A673 (cell line): ENCODE measurements around the gene NPLOC4. TPM values are rescaled to one million over a fixed set of nuclear protein-coding genes. Genes with fewer than 3 reads are reported as not detected.

ENCODE experiments used
- BruUV-seq: library from RNA; stranded (reverse); fragments of 400-500 nt; replicated peaks from 2 replicates; lab custom pipeline; 2021; lab: Mats Ljungman, UMichigan
- CTCF ChIA-PET: fragments of 300-600 bp; sonication (Branson Sonifier 250); formaldehyde crosslinking; loops from one replicate; lab custom pipeline; 2022; ENCODE audit warnings: antibody characterized with exemption; lab: Charles Lee
- POLR2A ChIA-PET: fragments of 300-600 bp; sonication (Branson Sonifier 250); formaldehyde crosslinking; loops from one replicate; lab custom pipeline; 2022; ENCODE audit warnings: antibody characterized with exemption; ENCODE audit not compliant: low non-redundant PET; lab: Charles Lee
- DNase-seq: peaks from one replicate; pipeline ENCODE4 v3.0.0-alpha.2; 2015; ENCODE audit warnings: low spot score
- H3K27ac ChIP-seq: fragments of 200-600 bp; sonication (generic); 2 replicates; pipeline ENCODE4 v1.5.1; 2016; ENCODE audit warnings: mixed run types, low read depth, mild to moderate bottlenecking, mixed read lengths, antibody characterized with exemption, low read length; ENCODE audit not compliant: poor library complexity, severe bottlenecking
- H3K27me3 ChIP-seq: fragments of 200-600 bp; sonication (generic); replicated peaks from 2 replicates; pipeline ENCODE4 v1.6.1; 2017; ENCODE audit warnings: mixed run types, low read depth, mild to moderate bottlenecking, mixed read lengths, antibody characterized with exemption, low read length; ENCODE audit not compliant: insufficient read depth, poor library complexity
- H3K36me3 ChIP-seq: fragments of 200-600 bp; sonication (generic); 2 replicates; pipeline ENCODE4 v1.6.1; 2016; ENCODE audit warnings: mixed run types, mild to moderate bottlenecking, mixed read lengths, antibody characterized with exemption, low read length; ENCODE audit not compliant: insufficient read depth, poor library complexity, severe bottlenecking
- H3K4me1 ChIP-seq: fragments of 200-600 bp; sonication (generic); 2 replicates; pipeline ENCODE4 v1.6.1; 2017; ENCODE audit warnings: mixed run types, mild to moderate bottlenecking, mixed read lengths, antibody characterized with exemption, low read length; ENCODE audit not compliant: insufficient read depth, poor library complexity, severe bottlenecking
- H3K4me3 ChIP-seq: fragments of 200-600 bp; sonication (generic); 2 replicates; pipeline ENCODE4 v1.5.1; 2016; ENCODE audit warnings: low read depth, mixed run types, mild to moderate bottlenecking, mixed read lengths, low read length; ENCODE audit not compliant: poor library complexity, severe bottlenecking
- H3K9me3 ChIP-seq: fragments of 200-600 bp; sonication (generic); 2 replicates; pipeline ENCODE4 v1.6.1; 2016; ENCODE audit warnings: mixed run types, low read depth, mild to moderate bottlenecking, mixed read lengths, antibody characterized with exemption, low read length; ENCODE audit not compliant: poor library complexity, severe bottlenecking
- EZH2 ChIP-seq: fragments of 200-600 bp; sonication (generic); IDR thresholded peaks from 2 replicates; pipeline ENCODE4 v1.6.1; 2017; ENCODE audit warnings: borderline replicate concordance, low read depth, mild to moderate bottlenecking, mixed read lengths, antibody characterized with exemption, low read length; ENCODE audit not compliant: poor library complexity, severe bottlenecking
- intact Hi-C: fragments of 100-400 bp; cut with micrococcal nuclease; formaldehyde crosslinking; loops from one replicate; pipeline ENCODE4 v1.10.0; 2022; ENCODE audit not compliant: unreplicated experiment
- total RNA-seq: library from RNA; stranded (reverse); gene quantifications from 2 replicates; pipeline ENCODE4 v1.2.3, GENCODE V29; 2021
- TF ChIP-seq, protein P1 (sequence below): fragments of 300-800, 200-600 bp; sonication (generic); conservative IDR thresholded peaks from 2 replicates; pipeline ENCODE4 v1.5.1; 2017; ENCODE audit warnings: low read depth, mild to moderate bottlenecking, antibody characterized with exemption, low read length, moderate library complexity, mixed read lengths

Gene NPLOC4
- total RNA-seq, 1 experiment from 2014 or later, result 195 TPM

DNA sequence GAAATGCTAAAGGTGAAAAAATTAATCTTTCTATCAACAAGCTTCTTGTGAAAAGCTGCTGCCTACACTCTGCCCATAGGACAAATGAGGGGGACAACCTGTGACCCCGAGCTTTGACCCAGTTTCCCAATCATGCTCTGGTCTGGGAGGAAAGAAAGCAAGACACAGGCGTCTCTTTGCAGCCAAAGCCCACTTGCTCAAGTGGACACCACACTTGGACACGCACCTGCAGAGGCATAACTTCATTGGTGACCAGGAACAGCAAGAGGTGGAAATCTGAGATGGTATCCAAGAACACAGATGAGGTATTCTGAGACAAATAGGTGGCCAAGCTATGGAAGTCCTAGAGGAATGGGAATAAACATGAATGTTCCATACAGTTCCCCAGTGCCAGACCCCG, 69.7 kb downstream of the NPLOC4 start:
- peaks cover 82% of the 10 kb centered on the region for H3K36me3 ChIP-seq
- peak overlapping the region; percentile 81 for H3K27ac ChIP-seq
- POLR2A ChIA-PET, result no interaction called here
- peak overlapping the region; percentile 15 for H3K4me3 ChIP-seq
- no peak for DNase-seq
- CTCF ChIA-PET, result interaction anchor here (1.3 kb wide), 1 partner anchor 15 kb away, joined by 3 read pairs; the partner anchor contains the start of gene FAAP100
- intact Hi-C loops, result no loop called here
- peaks cover 33% of the 10 kb centered on the region for H3K4me1 ChIP-seq
- no peaks in the 10 kb centered on the region for H3K27me3 ChIP-seq
- H3K9me3 ChIP-seq, result no peaks in the 10 kb centered on the region
- TF ChIP-seq, protein P1, sequence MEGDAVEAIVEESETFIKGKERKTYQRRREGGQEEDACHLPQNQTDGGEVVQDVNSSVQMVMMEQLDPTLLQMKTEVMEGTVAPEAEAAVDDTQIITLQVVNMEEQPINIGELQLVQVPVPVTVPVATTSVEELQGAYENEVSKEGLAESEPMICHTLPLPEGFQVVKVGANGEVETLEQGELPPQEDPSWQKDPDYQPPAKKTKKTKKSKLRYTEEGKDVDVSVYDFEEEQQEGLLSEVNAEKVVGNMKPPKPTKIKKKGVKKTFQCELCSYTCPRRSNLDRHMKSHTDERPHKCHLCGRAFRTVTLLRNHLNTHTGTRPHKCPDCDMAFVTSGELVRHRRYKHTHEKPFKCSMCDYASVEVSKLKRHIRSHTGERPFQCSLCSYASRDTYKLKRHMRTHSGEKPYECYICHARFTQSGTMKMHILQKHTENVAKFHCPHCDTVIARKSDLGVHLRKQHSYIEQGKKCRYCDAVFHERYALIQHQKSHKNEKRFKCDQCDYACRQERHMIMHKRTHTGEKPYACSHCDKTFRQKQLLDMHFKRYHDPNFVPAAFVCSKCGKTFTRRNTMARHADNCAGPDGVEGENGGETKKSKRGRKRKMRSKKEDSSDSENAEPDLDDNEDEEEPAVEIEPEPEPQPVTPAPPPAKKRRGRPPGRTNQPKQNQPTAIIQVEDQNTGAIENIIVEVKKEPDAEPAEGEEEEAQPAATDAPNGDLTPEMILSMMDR, result no peak
- TF ChIP-seq EZH2, result no peak
- BruUV-seq, result no TSS peak

- Histone ChIP-seq H3K9me3 (no peaks in the 10 kb centered on the region), H3K27me3 (no peaks in the 10 kb centered on the region), H3K4me1 (peaks cover 33% of the 10 kb centered on the region), H3K36me3 (peaks cover 84% of the 10 kb centered on the region), H3K27ac (peak overlapping the region; percentile 81), H3K4me3 (peak overlapping the region; percentile 15)
- DNase-seq, result peak; percentile 95
- TF ChIP-seq EZH2, result no peak
- TF ChIP-seq, protein P1, result no peak
- intact Hi-C loops, result no loop called here
- no TSS peak for BruUV-seq
- CTCF ChIA-PET, result interaction anchor here (0.5 to 1.3 kb wide), 2 partner anchors 14 to 87 kb away, joined by 3 read pairs; partner anchors contain the start of gene FAAP100
- POLR2A ChIA-PET, result interaction anchor here (0.6 kb wide), 1 partner anchor 58 kb away, joined by 7 read pairs; no protein-coding TSS in a partner anchor
Observed at GRCh38 chr17:81566461-81567126, 70.3 kb downstream of the NPLOC4 start.

- intact Hi-C loops, result no loop called here
- H3K4me3 ChIP-seq, result no peak overlapping the region
- ChIA-PET CTCF (no interaction called here), POLR2A (no interaction called here)
- TF ChIP-seq, protein P1, result no peak
- BruUV-seq, result no TSS peak
- DNase-seq, result no peak
- H3K27ac ChIP-seq, result peak overlapping the region; percentile 81
- peaks cover 47% of the 10 kb centered on the region for H3K4me1 ChIP-seq
- no peaks in the 10 kb centered on the region for H3K27me3 ChIP-seq
- H3K9me3 ChIP-seq, result no peaks in the 10 kb centered on the region
- H3K36me3 ChIP-seq, result peaks cover 83% of the 10 kb centered on the region
Observed at GRCh38 chr17:81565231-81565630, 71.7 kb downstream of the NPLOC4 start.
